GM12878 (cell line): Measurements from ENCODE around the gene AIFM3. TPM values are rescaled to one million over a fixed set of nuclear protein-coding genes. Genes with fewer than 3 reads are reported as not detected.

Experiments
- ATAC-seq: fragments of 200-7000 bp; cut with Tn5 transposase; 3 replicates; pipeline ENCODE4 v1.9.1; 2020; ENCODE audit warnings: mild to moderate bottlenecking, moderate library complexity
- BruUV-seq: library from RNA; stranded (reverse); fragments of 400-500 nt; replicated peaks from 2 replicates; lab custom pipeline; 2021; lab: Mats Ljungman, UMichigan
- CTCF ChIA-PET: fragments of 300-600 bp; sonication (Branson Sonifier 250); formaldehyde crosslinking; extraction: SDS; loops from one replicate; lab custom pipeline; 2021; ENCODE audit warnings: inconsistent platforms; lab: Yijun Ruan, JAX
- POLR2A ChIA-PET: fragments of 350-600 bp; formaldehyde crosslinking; extraction: SDS; loops from one replicate; lab custom pipeline; 2021; ENCODE audit warnings: inconsistent platforms; lab: Charles Lee
- RAD21 ChIA-PET: fragments of 300-600 bp; sonication (Branson Sonifier 250); formaldehyde crosslinking; loops from one replicate; lab custom pipeline; 2023; ENCODE audit warnings: antibody characterized with exemption; ENCODE audit not compliant: unreplicated experiment; lab: Charles Lee
- SMC1A ChIA-PET: fragments of 300-600 bp; sonication (Branson Sonifier 250); formaldehyde crosslinking; loops from one replicate; lab custom pipeline; 2023; ENCODE audit not compliant: unreplicated experiment, uncharacterized antibody; lab: Charles Lee
- DNase-seq: peaks from one replicate; pipeline ENCODE4 v3.0.0-alpha.2; 2011; ENCODE audit warnings: low read depth, low spot score
- FAIRE-seq: peaks from 3 replicates; lab custom pipeline; 2011; peaks lifted over from hg19 to GRCh38; lab: Jason Lieb, UNC
- H2AFZ ChIP-seq: 2 replicates; pipeline ENCODE4 v1.6.0; 2011; ENCODE audit warnings: low read depth, low read length, control low read depth; ENCODE audit not compliant: control insufficient read depth
- H3K27ac ChIP-seq: 2 replicates; pipeline ENCODE4 v1.5.1; 2011; ENCODE audit warnings: control low read depth; ENCODE audit not compliant: control insufficient read depth, insufficient read depth
- H3K27me3 ChIP-seq, 2 experiments: replicated peaks in 1 of 2; 2 replicates each; pipeline versions ENCODE4 v1.6.0 to v1.6.1; 2011; ENCODE audit warnings: low read length in 1 of 2; ENCODE audit not compliant: control insufficient read depth in 2 of 2, insufficient read depth in 2 of 2
- H3K36me3 ChIP-seq, 2 experiments: 2 replicates each; pipeline ENCODE4 v1.5.1; 2011; ENCODE audit warnings: low read length in 1 of 2; ENCODE audit not compliant: control insufficient read depth in 2 of 2, insufficient read depth in 2 of 2
- H3K4me1 ChIP-seq: 2 replicates; pipeline ENCODE4 v1.6.1; 2011; ENCODE audit warnings: mild to moderate bottlenecking, low read length, moderate library complexity, mixed read lengths; ENCODE audit not compliant: control insufficient read depth, insufficient read depth
- H3K4me2 ChIP-seq: 2 replicates; pipeline ENCODE4 v1.6.0; 2011; ENCODE audit warnings: control low read depth; ENCODE audit not compliant: control insufficient read depth, insufficient read depth
- H3K4me3 ChIP-seq: fragments of 200-600 bp; sonication (generic); 2 replicates; pipeline ENCODE4 v1.5.1; 2016
- H3K79me2 ChIP-seq: 2 replicates; pipeline ENCODE4 v1.6.0; 2011; ENCODE audit warnings: low read length; ENCODE audit not compliant: control insufficient read depth, insufficient read depth
- H3K9ac ChIP-seq: 2 replicates; pipeline ENCODE4 v1.8.0; 2011; ENCODE audit warnings: low read length, control low read depth, mixed read lengths; ENCODE audit not compliant: control insufficient read depth, insufficient read depth
- H3K9me3 ChIP-seq: replicated peaks from 3 replicates; pipeline ENCODE4 v1.5.1; 2011; ENCODE audit warnings: mild to moderate bottlenecking, low read length; ENCODE audit not compliant: control insufficient read depth, insufficient read depth
- H4K20me1 ChIP-seq: 2 replicates; pipeline ENCODE4 v1.6.0; 2011; ENCODE audit not compliant: control insufficient read depth, insufficient read depth
- BCL3 ChIP-seq: IDR thresholded peaks from 2 replicates; pipeline ENCODE4 v1.6.1; 2011; ENCODE audit warnings: borderline replicate concordance, low read depth, mild to moderate bottlenecking, moderate library complexity, low read length; ENCODE audit not compliant: insufficient read depth, poor library complexity, severe bottlenecking
- CREB1 ChIP-seq: IDR thresholded peaks from 2 replicates; pipeline ENCODE4 v1.6.1; 2012; ENCODE audit warnings: low read depth, mild to moderate bottlenecking, inconsistent platforms
- HDAC6 ChIP-seq: fragments of 200-600 bp; sonication (generic); IDR thresholded peaks from one replicate; pipeline ENCODE4 v1.8.0; 2017; ENCODE audit warnings: antibody characterized with exemption; ENCODE audit not compliant: unreplicated experiment
- WGBS: methylation state at CpG from one replicate; pipeline ENCODE4 v1.1.6; 2016; ENCODE audit warnings: low lambda C conversion rate; ENCODE audit not compliant: insufficient replicate concordance, insufficient coverage; ENCODE audit errors: missing lambda C conversion rate; 5-methylcytosine and 5-hydroxymethylcytosine counted together
- in situ Hi-C: fragments of 300-500 bp; cut with MboI; formaldehyde crosslinking; loops from 9 replicates; pipeline ENCODE4 v1.14.3; 2018; ENCODE audit warnings: mixed read lengths
- intact Hi-C: fragments of 100-400 bp; cut with micrococcal nuclease; formaldehyde crosslinking; loops from one replicate; pipeline ENCODE4 v1.14.2; 2022; ENCODE audit not compliant: unreplicated experiment
- polyA plus RNA-seq, 11 experiments: library from polyadenylated mRNA; depleted of rRNA in 4 of 11; unstranded in 6 of 11; stranded (reverse) in 5 of 11; fragments of >200 nt; fragmentation: Nextera tagmentation in 4 of 11; fragmentation: Illumina TruSeq in 1 of 11; extraction: Ambion mirVana in 4 of 11; extraction: Trizol in 1 of 11; gene quantifications; 1 replicate in 1 of 11; 2 replicates in 10 of 11; pipeline versions ENCODE4 v1.2.1 to v1.2.3, GENCODE V29; 2011 to 2016; ENCODE audit warnings: inconsistent platforms in 2 of 11, missing spikeins in 2 of 11, low read depth in 1 of 11
- total RNA-seq, 4 experiments: library from RNA; depleted of rRNA in 3 of 4; stranded (reverse); fragments of >200 nt in 3 of 4; fragmentation: Illumina TruSeq in 1 of 4; extraction: Trizol in 1 of 4; gene quantifications; 2 replicates each; pipeline versions ENCODE4 v1.2.1 to v1.2.3, GENCODE V29; 2013 to 2021
- TF ChIP-seq, protein P1 (sequence below): fragments of 450-650 bp; IDR thresholded peaks from 2 replicates; pipeline ENCODE4 v1.6.1; 2017; ENCODE audit warnings: antibody characterized with exemption, mild to moderate bottlenecking, moderate library complexity

Gene AIFM3
- total and polyA plus RNA-seq, 10 of the 15 experiments (the other 5 are each of a cell fraction or from before 2014, with no cell fraction given): 0.06 to 0.34 (median 0.21) TPM; not detected in 6

GRCh38 chr22:20962491-20962945, 4.5 kb upstream of the AIFM3 start:
- no peak for DNase-seq
- POLR2A ChIA-PET: no interaction called here
- 72% methylated on average over 5 of the region's 6 CpGs for WGBS

More at GRCh38 chr22:20962491-20962945, 4.5 kb upstream of the AIFM3 start:
- CTCF ChIA-PET: interaction anchor here (0.6 to 1.8 kb wide), 3 partner anchors 8 to 91 kb away, joined by 4 to 5 read pairs (median 4); partner anchors contain the start of gene LZTR1
- Histone ChIP-seq H3K36me3 (no peaks in the 10 kb centered on the region), H2AFZ (no peak overlapping the region), H3K79me2 (no peaks in the 10 kb centered on the region), H3K4me3 (no peak overlapping the region), H3K27me3 (peaks cover 2 to 4% of the 10 kb centered on the region in 2 experiments; a peak in 3 of 4 replicates), H3K27ac (no peak overlapping the region), H4K20me1 (no peaks in the 10 kb centered on the region; the same call in 1 of the 2 replicates), H3K9me3 (no peaks in the 10 kb centered on the region), H3K9ac (no peak overlapping the region), H3K4me2 (no peak overlapping the region), H3K4me1 (peaks cover 5% of the 10 kb centered on the region; the same call in 1 of the 2 replicates)
- RAD21 ChIA-PET: no interaction called here
- no TSS peak for BruUV-seq
- no peak for ATAC-seq
- in situ Hi-C loops: no loop called here
- SMC1A ChIA-PET: no interaction called here
- TF ChIP-seq, protein P1, sequence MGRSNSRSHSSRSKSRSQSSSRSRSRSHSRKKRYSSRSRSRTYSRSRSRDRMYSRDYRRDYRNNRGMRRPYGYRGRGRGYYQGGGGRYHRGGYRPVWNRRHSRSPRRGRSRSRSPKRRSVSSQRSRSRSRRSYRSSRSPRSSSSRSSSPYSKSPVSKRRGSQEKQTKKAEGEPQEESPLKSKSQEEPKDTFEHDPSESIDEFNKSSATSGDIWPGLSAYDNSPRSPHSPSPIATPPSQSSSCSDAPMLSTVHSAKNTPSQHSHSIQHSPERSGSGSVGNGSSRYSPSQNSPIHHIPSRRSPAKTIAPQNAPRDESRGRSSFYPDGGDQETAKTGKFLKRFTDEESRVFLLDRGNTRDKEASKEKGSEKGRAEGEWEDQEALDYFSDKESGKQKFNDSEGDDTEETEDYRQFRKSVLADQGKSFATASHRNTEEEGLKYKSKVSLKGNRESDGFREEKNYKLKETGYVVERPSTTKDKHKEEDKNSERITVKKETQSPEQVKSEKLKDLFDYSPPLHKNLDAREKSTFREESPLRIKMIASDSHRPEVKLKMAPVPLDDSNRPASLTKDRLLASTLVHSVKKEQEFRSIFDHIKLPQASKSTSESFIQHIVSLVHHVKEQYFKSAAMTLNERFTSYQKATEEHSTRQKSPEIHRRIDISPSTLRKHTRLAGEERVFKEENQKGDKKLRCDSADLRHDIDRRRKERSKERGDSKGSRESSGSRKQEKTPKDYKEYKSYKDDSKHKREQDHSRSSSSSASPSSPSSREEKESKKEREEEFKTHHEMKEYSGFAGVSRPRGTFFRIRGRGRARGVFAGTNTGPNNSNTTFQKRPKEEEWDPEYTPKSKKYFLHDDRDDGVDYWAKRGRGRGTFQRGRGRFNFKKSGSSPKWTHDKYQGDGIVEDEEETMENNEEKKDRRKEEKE: no peak
- TF ChIP-seq HDAC6: no peak
- no peak for TF ChIP-seq BCL3
- TF ChIP-seq CREB1: no peak
- intact Hi-C loops: no loop called here
- no peak for FAIRE-seq
